HL-60 (cell line): ENCODE measurements around the gene PTGES3L.

Source experiments
- DNase-seq, 2 experiments: peaks; one replicate each; pipeline ENCODE4 v3.0.0-alpha.2; 2010 to 2020; ENCODE audit warnings: low read depth in 1 of 2, low spot score in 1 of 2
- H3K27ac ChIP-seq: fragments of 250-450 bp; sonication (Bioruptor Pico); replicated peaks from 2 replicates; pipeline ENCODE4 v1.5.1; 2020; ENCODE audit warnings: mild to moderate bottlenecking, moderate library complexity
- H3K27me3 ChIP-seq: fragments of 250-450 bp; sonication (Bioruptor Pico); 2 replicates; pipeline ENCODE4 v1.5.1; 2021; ENCODE audit warnings: mild to moderate bottlenecking, moderate library complexity; ENCODE audit not compliant: insufficient read depth, poor library complexity, severe bottlenecking
- H3K4me3 ChIP-seq: replicated peaks from 2 replicates; pipeline ENCODE4 v1.5.1; 2011; ENCODE audit warnings: mild to moderate bottlenecking, control low read depth, low read length; ENCODE audit not compliant: insufficient read depth
- GABPA ChIP-seq: IDR thresholded peaks from 2 replicates; pipeline ENCODE4 v1.6.1; 2012; ENCODE audit warnings: low read depth
- POLR2AphosphoS5 ChIP-seq: IDR thresholded peaks from 2 replicates; pipeline ENCODE4 v1.6.1; 2012; ENCODE audit warnings: low read depth
- SPI1 ChIP-seq: IDR thresholded peaks from 2 replicates; pipeline ENCODE4 v1.6.1; 2012; ENCODE audit warnings: low read depth, mild to moderate bottlenecking, borderline replicate concordance
- TF ChIP-seq, protein P1 (sequence below): IDR thresholded peaks from one replicate; pipeline ENCODE4 v1.5.1; 2011; ENCODE audit warnings: low read length, control low read depth, inconsistent platforms; ENCODE audit not compliant: insufficient read depth
- TF ChIP-seq, protein P2 (sequence below): IDR thresholded peaks from 2 replicates; pipeline ENCODE4 v1.6.1; 2012; ENCODE audit warnings: low read depth; ENCODE audit not compliant: insufficient replicate concordance

Gene PTGES3L

DNA sequence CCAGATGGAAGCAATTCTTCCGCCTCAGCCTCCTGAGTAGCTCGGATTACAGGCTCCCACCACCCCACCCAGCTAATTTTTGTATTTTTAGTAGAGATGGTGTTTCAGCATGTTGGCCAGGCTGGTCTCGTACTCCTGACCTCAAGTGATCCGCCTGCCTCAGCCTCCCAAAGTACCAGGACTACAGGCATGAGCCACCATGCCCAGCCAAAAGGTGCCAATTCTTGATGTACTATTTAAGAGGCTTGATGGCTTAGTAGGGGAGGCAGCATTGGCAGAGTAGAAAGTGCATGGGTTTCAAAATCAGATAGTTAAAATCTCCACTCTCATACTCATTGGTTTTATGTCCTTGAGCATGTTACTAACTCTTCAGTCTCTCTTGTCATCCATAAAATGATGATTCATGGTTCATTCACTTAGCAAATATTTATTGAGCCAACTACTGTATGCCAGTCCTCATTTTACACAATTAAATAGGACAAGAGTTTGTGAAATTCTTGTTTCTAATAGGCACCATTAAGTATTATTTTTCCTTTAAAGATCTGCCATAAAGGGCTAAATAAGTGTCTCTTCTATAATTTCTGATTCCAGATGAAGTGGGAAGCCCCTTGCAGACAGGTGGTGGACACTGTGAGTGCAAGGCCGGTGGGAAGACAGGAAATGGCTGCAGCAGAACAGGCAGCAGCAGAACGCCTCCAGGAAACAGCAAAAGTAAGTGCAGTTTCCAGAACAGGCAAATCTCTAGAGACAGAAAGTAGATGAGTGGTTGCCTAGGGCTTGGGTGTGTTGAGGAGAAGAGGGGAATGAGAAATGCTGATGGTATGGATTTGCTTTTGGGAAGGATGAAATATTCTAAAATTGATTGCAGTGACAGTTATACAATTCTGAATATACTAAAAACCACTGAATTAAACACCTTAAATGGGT lies 10.1 kb upstream of the PTGES3L start:
- H3K27ac ChIP-seq: no peak overlapping the region
- H3K4me3 ChIP-seq: no peak overlapping the region
- no peak for DNase-seq
- TF ChIP-seq POLR2AphosphoS5 (no peak), SPI1 (no peak), GABPA (no peak)
- TF ChIP-seq, protein P1, sequence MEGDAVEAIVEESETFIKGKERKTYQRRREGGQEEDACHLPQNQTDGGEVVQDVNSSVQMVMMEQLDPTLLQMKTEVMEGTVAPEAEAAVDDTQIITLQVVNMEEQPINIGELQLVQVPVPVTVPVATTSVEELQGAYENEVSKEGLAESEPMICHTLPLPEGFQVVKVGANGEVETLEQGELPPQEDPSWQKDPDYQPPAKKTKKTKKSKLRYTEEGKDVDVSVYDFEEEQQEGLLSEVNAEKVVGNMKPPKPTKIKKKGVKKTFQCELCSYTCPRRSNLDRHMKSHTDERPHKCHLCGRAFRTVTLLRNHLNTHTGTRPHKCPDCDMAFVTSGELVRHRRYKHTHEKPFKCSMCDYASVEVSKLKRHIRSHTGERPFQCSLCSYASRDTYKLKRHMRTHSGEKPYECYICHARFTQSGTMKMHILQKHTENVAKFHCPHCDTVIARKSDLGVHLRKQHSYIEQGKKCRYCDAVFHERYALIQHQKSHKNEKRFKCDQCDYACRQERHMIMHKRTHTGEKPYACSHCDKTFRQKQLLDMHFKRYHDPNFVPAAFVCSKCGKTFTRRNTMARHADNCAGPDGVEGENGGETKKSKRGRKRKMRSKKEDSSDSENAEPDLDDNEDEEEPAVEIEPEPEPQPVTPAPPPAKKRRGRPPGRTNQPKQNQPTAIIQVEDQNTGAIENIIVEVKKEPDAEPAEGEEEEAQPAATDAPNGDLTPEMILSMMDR: no peak
- TF ChIP-seq, protein P2, sequence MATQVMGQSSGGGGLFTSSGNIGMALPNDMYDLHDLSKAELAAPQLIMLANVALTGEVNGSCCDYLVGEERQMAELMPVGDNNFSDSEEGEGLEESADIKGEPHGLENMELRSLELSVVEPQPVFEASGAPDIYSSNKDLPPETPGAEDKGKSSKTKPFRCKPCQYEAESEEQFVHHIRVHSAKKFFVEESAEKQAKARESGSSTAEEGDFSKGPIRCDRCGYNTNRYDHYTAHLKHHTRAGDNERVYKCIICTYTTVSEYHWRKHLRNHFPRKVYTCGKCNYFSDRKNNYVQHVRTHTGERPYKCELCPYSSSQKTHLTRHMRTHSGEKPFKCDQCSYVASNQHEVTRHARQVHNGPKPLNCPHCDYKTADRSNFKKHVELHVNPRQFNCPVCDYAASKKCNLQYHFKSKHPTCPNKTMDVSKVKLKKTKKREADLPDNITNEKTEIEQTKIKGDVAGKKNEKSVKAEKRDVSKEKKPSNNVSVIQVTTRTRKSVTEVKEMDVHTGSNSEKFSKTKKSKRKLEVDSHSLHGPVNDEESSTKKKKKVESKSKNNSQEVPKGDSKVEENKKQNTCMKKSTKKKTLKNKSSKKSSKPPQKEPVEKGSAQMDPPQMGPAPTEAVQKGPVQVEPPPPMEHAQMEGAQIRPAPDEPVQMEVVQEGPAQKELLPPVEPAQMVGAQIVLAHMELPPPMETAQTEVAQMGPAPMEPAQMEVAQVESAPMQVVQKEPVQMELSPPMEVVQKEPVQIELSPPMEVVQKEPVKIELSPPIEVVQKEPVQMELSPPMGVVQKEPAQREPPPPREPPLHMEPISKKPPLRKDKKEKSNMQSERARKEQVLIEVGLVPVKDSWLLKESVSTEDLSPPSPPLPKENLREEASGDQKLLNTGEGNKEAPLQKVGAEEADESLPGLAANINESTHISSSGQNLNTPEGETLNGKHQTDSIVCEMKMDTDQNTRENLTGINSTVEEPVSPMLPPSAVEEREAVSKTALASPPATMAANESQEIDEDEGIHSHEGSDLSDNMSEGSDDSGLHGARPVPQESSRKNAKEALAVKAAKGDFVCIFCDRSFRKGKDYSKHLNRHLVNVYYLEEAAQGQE: no peak
- no peaks in the 10 kb centered on the region for H3K27me3 ChIP-seq

DNA sequence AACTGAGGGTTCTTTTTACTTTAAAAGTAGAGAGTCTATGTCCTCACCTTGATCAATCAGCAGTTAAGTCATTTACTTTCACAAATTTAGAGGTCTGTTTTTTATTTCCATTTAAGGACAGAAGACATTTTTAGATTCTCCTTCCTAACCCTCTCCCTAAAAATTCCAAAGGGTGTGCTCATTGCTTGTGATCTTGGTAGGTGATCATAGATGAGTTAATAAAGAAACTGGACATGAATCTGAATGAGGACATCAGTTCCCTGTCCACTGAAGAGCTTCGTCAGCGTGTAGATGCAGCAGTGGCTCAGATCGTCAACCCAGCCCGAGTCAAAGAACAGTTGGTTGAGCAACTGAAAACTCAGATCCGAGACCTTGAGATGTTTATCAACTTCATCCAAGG lies 9.3 kb upstream of the PTGES3L start:
- TF ChIP-seq GABPA (no peak), SPI1 (no peak)
- TF ChIP-seq, protein P1: no peak
- no peak for DNase-seq
- Histone ChIP-seq H3K27ac (no peak overlapping the region), H3K4me3 (no peak overlapping the region), H3K27me3 (no peaks in the 10 kb centered on the region)

DNA sequence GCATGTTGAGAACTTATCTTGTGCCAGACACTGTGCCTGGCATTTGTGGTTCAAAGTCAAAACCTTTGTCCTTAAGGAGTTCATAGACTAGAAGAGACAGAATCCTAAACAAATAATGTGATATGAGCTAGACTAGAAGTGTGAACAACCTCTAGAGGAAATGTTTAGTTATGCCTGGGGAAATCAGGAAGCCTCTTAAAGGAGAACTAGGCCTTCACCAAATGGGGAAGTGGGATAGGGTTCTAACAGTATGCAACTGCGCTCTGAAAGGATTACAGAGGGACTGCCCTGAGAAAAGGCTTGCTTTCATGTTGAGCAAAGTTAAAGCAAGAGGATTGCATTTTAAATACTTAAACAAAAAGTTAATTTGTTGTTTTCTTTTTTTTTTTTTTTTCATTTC lies 5.3 kb upstream of the PTGES3L start:
- Histone ChIP-seq H3K4me3 (no peak overlapping the region), H3K27me3 (no peaks in the 10 kb centered on the region), H3K27ac (peak overlapping the region; percentile 80)
- DNase-seq: peak in 1 of 2 experiments; percentile 86
- TF ChIP-seq, protein P1: no peak
- TF ChIP-seq, protein P2: no peak
- TF ChIP-seq GABPA (no peak), POLR2AphosphoS5 (peak; percentile 19; the same call in 1 of the 2 replicates), SPI1 (peak; percentile 100)

DNA sequence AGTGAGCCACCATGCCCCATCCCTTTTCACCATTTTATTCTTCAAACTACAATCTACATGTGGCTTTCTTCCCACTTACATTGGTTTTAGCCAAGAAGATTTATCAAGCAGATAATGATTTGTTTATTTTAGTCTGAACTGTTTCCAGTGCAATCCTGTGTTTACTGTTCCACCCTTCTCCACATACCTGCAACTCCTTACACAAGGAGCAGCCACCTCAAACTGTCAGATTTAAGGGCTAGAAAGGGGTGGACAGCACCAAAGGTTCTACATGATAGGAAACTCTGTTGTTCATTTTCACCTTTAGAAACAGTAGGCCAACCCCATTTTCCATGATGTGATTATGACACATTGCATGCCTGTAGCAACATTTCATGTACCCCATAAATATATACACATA lies 2.4 kb upstream of the PTGES3L start:
- Histone ChIP-seq H3K4me3 (no peak overlapping the region), H3K27me3 (no peaks in the 10 kb centered on the region), H3K27ac (no peak overlapping the region)
- TF ChIP-seq SPI1 (no peak), POLR2AphosphoS5 (no peak), GABPA (no peak)
- TF ChIP-seq, protein P1: no peak
- TF ChIP-seq, protein P2: no peak
- DNase-seq: no peak
